ENCODE data around the gene MVB12B. TPM values are rescaled to one million over a fixed set of nuclear protein-coding genes. Genes with fewer than 3 reads are reported as not detected.
"Not testable (repeated sequence)": the region's sequence is repeated elsewhere in the genome, so short reads cannot be mapped to it uniquely, and the experiment has no call there.

The MVB12B gene
- total and polyA plus RNA-seq, 2 donors: 4.4 to 11.5 TPM

DNA sequence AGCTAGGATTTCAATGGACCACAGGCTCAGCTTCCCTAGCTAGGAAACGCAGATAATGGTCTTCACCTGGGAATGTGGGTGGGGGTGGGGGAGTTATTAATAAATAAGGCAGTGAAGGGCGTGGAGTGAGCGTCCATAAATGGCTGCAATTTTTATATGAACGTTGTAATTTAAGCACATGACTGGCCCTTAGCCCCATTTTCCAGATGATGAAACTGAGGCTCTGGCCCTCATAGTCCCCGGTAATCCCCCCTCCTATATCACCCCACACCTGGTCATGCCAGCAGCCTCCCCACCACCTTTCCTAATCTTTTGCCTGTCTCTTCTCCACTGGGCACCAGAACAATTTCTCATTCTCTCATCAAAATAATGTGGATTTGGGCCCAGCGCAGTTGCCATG lies 225.2 kb downstream of the MVB12B start:
- Histone ChIP-seq H3K9me3 (ENCODE audit: control insufficient read depth in 2 of 2, insufficient read depth in 1 of 2, low read length in 1 of 2) (no peaks in the 10 kb centered on the region), H3K4me3 (ENCODE audit: low read length in 2 of 2) (no peak overlapping the region), H3K27ac (ENCODE audit: low read depth in 1 of 2, low read length in 1 of 2) (no peak overlapping the region), H3K27me3 (ENCODE audit: control insufficient read depth in 2 of 2, insufficient read depth in 1 of 2, low read length in 1 of 2) (peaks cover 0 to 4% of the 10 kb centered on the region in 2 donors), H3K4me1 (ENCODE audit: control insufficient read depth in 2 of 2, insufficient read depth in 2 of 2, low read length in 2 of 2) (no peaks in the 10 kb centered on the region), H3K36me3 (ENCODE audit: control insufficient read depth in 2 of 2, insufficient read depth in 2 of 2, low read length in 1 of 2) (no peaks in the 10 kb centered on the region)
- WGBS: 98% methylated on average over 6 of the region's 6 CpGs
- DNase-seq (ENCODE audit: low read depth in 6 of 9, low spot score in 9 of 9): no peak

DNA sequence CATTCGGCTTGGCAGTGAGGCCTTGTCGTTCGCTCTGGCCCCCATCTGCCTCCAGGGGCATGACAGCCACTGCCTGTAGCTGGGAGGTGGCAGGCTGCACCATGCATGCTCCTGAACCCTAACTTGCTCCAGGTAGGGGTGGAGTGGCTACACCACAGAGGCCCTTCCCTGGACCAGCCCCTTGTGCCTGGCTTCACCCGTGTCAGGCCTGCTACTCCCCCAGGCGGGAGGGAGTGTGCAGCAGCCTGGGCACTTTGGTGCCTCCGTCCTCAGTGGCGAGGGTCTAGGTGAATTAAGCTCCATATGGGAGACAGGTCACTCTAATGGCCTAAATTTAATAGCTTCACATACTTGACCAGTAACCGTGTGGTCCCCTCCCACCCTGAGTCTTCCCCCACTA lies 227.7 kb downstream of the MVB12B start:
- H3K27ac ChIP-seq (ENCODE audit: low read depth in 1 of 2, low read length in 1 of 2): no peak overlapping the region
- H3K4me3 ChIP-seq (ENCODE audit: low read length in 2 of 2): no peak overlapping the region
- no peaks in the 10 kb centered on the region for H3K4me1 ChIP-seq (ENCODE audit: control insufficient read depth in 2 of 2, insufficient read depth in 2 of 2, low read length in 2 of 2)
- H3K36me3 ChIP-seq (ENCODE audit: control insufficient read depth in 2 of 2, insufficient read depth in 2 of 2, low read length in 1 of 2): no peaks in the 10 kb centered on the region
- no peaks in the 10 kb centered on the region for H3K9me3 ChIP-seq (ENCODE audit: control insufficient read depth in 2 of 2, insufficient read depth in 1 of 2, low read length in 1 of 2)
- no peak for DNase-seq (ENCODE audit: low read depth in 6 of 9, low spot score in 9 of 9)
- WGBS: 98% methylated on average over 8 of the region's 8 CpGs
- peaks cover 0 to 11% of the 10 kb centered on the region in 2 donors for H3K27me3 ChIP-seq (ENCODE audit: control insufficient read depth in 2 of 2, insufficient read depth in 1 of 2, low read length in 1 of 2)

DNA sequence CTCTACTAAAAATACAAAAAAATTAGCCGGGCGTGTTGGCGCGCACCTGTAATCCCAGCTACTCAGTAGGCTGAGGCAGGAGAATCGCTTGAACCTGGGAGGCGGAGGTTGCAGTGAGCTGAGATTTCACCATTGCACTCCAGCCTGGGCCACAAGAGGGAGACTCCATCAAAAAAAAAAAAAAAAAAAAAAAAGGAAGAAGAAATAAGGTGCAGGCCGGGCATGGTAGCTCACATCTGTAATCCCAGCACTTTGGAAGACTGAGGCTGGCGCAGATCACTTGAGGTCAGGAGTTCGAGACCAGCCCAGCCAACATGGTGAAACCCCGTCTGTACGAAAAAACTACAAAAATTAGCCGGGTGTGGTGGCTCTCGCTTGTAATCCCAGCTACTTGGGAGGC lies 228.8 kb downstream of the MVB12B start:
- DNase-seq (ENCODE audit: low read depth in 6 of 9, low spot score in 9 of 9); H3K9me3 ChIP-seq (ENCODE audit: control insufficient read depth in 2 of 2, insufficient read depth in 1 of 2, low read length in 1 of 2); H3K27ac ChIP-seq (ENCODE audit: low read depth in 1 of 2, low read length in 1 of 2); H3K4me1 ChIP-seq (ENCODE audit: control insufficient read depth in 2 of 2, insufficient read depth in 2 of 2, low read length in 2 of 2); H3K36me3 ChIP-seq (ENCODE audit: control insufficient read depth in 2 of 2, insufficient read depth in 2 of 2, low read length in 1 of 2); H3K4me3 ChIP-seq (ENCODE audit: low read length in 2 of 2): not testable (repeated sequence)
- H3K27me3 ChIP-seq (ENCODE audit: control insufficient read depth in 2 of 2, insufficient read depth in 1 of 2, low read length in 1 of 2): peaks cover 0 to 14% of the 10 kb centered on the region in 2 donors
- 87% methylated on average over 13 of the region's 13 CpGs for WGBS

Data from thymus (tissue), 11 donors.